IMR-90 (cell line): ENCODE measurements around the gene EEPD1. TPM values are rescaled to one million over a fixed set of nuclear protein-coding genes. Genes with fewer than 3 reads are reported as not detected.

ENCODE experiments used
- ATAC-seq: fragments of 200-7000 bp; cut with Tn5 transposase; 2 replicates; pipeline ENCODE4 v1.9.1; 2020; ENCODE audit warnings: low read depth, mild to moderate bottlenecking, moderate library complexity
- BruUV-seq: library from RNA; stranded (reverse); fragments of 400-500 nt; replicated peaks from 2 replicates; lab custom pipeline; 2021; lab: Mats Ljungman, UMichigan
- CTCF ChIA-PET: fragments of 300-600 bp; formaldehyde crosslinking; extraction: SDS; loops from one replicate; lab custom pipeline; 2021; ENCODE audit warnings: antibody characterized with exemption; lab: Yijun Ruan, JAX
- POLR2A ChIA-PET: fragments of 300-600 bp; sonication (Branson Sonifier 250); formaldehyde crosslinking; loops from one replicate; lab custom pipeline; 2022; ENCODE audit warnings: antibody characterized with exemption; ENCODE audit not compliant: unreplicated experiment; lab: Charles Lee
- DNase-seq: peaks from one replicate; pipeline ENCODE4 v3.0.0; 2013
- H2AFZ ChIP-seq: replicated peaks from 2 replicates; pipeline ENCODE3; 2013; ENCODE audit warnings: low read length, mild to moderate bottlenecking; ENCODE audit not compliant: poor library complexity
- H2AK5ac ChIP-seq: 2 replicates; pipeline ENCODE4 v1.6.1; 2013; ENCODE audit warnings: low read depth, low read length, inconsistent platforms
- H2AK9ac ChIP-seq: replicated peaks from 2 replicates; pipeline ENCODE3; 2013; ENCODE audit warnings: mild to moderate bottlenecking, low read depth, low read length, moderate library complexity; ENCODE audit not compliant: poor library complexity
- H2BK120ac ChIP-seq: 2 replicates; pipeline ENCODE4 v1.6.1; 2013; ENCODE audit warnings: low read depth, low read length, inconsistent platforms
- H2BK15ac ChIP-seq: 3 replicates; pipeline ENCODE4 v1.6.1; 2013; ENCODE audit warnings: low read depth, low read length, inconsistent platforms
- H2BK20ac ChIP-seq: 2 replicates; pipeline ENCODE4 v1.6.1; 2013; ENCODE audit warnings: low read depth, mild to moderate bottlenecking, inconsistent platforms, low read length, moderate library complexity
- H2BK5ac ChIP-seq: 2 replicates; pipeline ENCODE4 v1.6.1; 2013; ENCODE audit warnings: mild to moderate bottlenecking, low read depth, low read length, inconsistent platforms; ENCODE audit not compliant: poor library complexity, severe bottlenecking
- H3K14ac ChIP-seq: replicated peaks from 2 replicates; pipeline ENCODE4 v1.6.1; 2013; ENCODE audit warnings: low read depth, low read length, inconsistent platforms
- H3K18ac ChIP-seq: 2 replicates; pipeline ENCODE4 v1.6.1; 2013; ENCODE audit warnings: low read depth, low read length, control low read depth
- H3K23ac ChIP-seq: 2 replicates; pipeline ENCODE4 v1.6.1; 2013; ENCODE audit warnings: low read depth, low read length, inconsistent platforms
- H3K27ac ChIP-seq: 2 replicates; pipeline ENCODE4 v1.5.1; 2013; ENCODE audit warnings: mild to moderate bottlenecking, control low read depth, low read length; ENCODE audit not compliant: insufficient read depth
- H3K27me3 ChIP-seq: 2 replicates; pipeline ENCODE4 v1.6.1; 2013; ENCODE audit warnings: low read length; ENCODE audit not compliant: control insufficient read depth, insufficient read depth
- H3K36me3 ChIP-seq: 2 replicates; pipeline ENCODE4 v1.6.1; 2013; ENCODE audit warnings: low read length, mixed read lengths; ENCODE audit not compliant: control insufficient read depth, insufficient read depth
- H3K4ac ChIP-seq: 2 replicates; pipeline ENCODE4 v1.6.1; 2013; ENCODE audit warnings: low read depth, low read length, inconsistent platforms
- H3K4me1 ChIP-seq: 2 replicates; pipeline ENCODE4 v1.6.1; 2013; ENCODE audit warnings: low read length, mixed read lengths; ENCODE audit not compliant: control insufficient read depth, insufficient read depth
- H3K4me2 ChIP-seq: 2 replicates; pipeline ENCODE4 v1.6.1; 2013; ENCODE audit warnings: low read depth, mild to moderate bottlenecking, control low read depth, low read length, moderate library complexity
- H3K4me3 ChIP-seq: 2 replicates; pipeline ENCODE4 v1.5.1; 2013; ENCODE audit warnings: low read depth, mild to moderate bottlenecking, control low read depth, low read length, moderate library complexity; ENCODE audit not compliant: insufficient read depth
- H3K56ac ChIP-seq: 2 replicates; pipeline ENCODE4 v1.6.1; 2013; ENCODE audit warnings: low read length, inconsistent platforms; ENCODE audit not compliant: insufficient read depth; ENCODE audit errors: extremely low read depth
- H3K79me1 ChIP-seq, 2 experiments: 2 replicates each; pipeline ENCODE4 v1.6.1; 2013; ENCODE audit warnings: low read length in 2 of 2, inconsistent platforms in 1 of 2, low read depth in 1 of 2
- H3K9ac ChIP-seq: 2 replicates; pipeline ENCODE4 v1.6.1; 2013; ENCODE audit warnings: low read depth, low read length, control low read depth
- H3K9me1 ChIP-seq: 2 replicates; pipeline ENCODE4 v1.6.1; 2013; ENCODE audit warnings: low read length, inconsistent platforms; ENCODE audit not compliant: insufficient read depth
- H3K9me3 ChIP-seq: 2 replicates; pipeline ENCODE4 v1.6.1; 2013; ENCODE audit warnings: low read length; ENCODE audit not compliant: control insufficient read depth, insufficient read depth
- H4K20me1 ChIP-seq: 2 replicates; pipeline ENCODE4 v1.6.1; 2013; ENCODE audit warnings: low read length, inconsistent platforms; ENCODE audit not compliant: insufficient read depth
- H4K5ac ChIP-seq: 2 replicates; pipeline ENCODE4 v1.6.1; 2013; ENCODE audit warnings: mild to moderate bottlenecking, low read depth, low read length, control low read depth
- H4K8ac ChIP-seq, 2 experiments: 2 replicates each; pipeline ENCODE4 v1.6.1; 2013; ENCODE audit warnings: low read depth in 2 of 2, low read length in 2 of 2, control low read depth in 1 of 2, inconsistent platforms in 1 of 2
- H4K91ac ChIP-seq: 2 replicates; pipeline ENCODE4 v1.6.1; 2013; ENCODE audit warnings: low read depth, low read length, inconsistent platforms; ENCODE audit not compliant: insufficient read depth
- MAZ ChIP-seq: IDR thresholded peaks from 2 replicates; pipeline ENCODE4 v1.6.1; 2012; ENCODE audit warnings: low read depth, mild to moderate bottlenecking, low read length, improper control_type of control experiment, moderate library complexity, borderline replicate concordance
- SMC3 ChIP-seq: fragments of 150-350 bp; IDR thresholded peaks from 2 replicates; pipeline ENCODE4 v1.6.1; 2016; ENCODE audit warnings: low read depth, mild to moderate bottlenecking, antibody characterized with exemption, low read length, moderate library complexity
- dilution Hi-C: fragments of 300-500 bp; cut with HindIII; formaldehyde crosslinking; loops from one replicate; pipeline ENCODE4 v1.14.3; 2018; ENCODE audit warnings: low sequenced_read_pairs; ENCODE audit not compliant: unreplicated experiment
- in situ Hi-C: fragments of 300-500 bp; cut with MboI; formaldehyde crosslinking; loops from 3 replicates; pipeline ENCODE4 v1.14.3; 2019; ENCODE audit warnings: low sequenced_read_pairs, inconsistent platforms, mixed read lengths
- intact Hi-C: fragments of 100-400 bp; cut with micrococcal nuclease; formaldehyde crosslinking; loops from 2 replicates; pipeline ENCODE4 v1.10.0; 2022
- polyA plus RNA-seq, 3 experiments: library from polyadenylated mRNA; depleted of rRNA; stranded (reverse); fragments of >200 nt; gene quantifications; 2 replicates each; pipeline ENCODE4 v1.2.3, GENCODE V29; 2012; ENCODE audit warnings: low replicate concordance in 1 of 3
- total RNA-seq: library from RNA; depleted of rRNA; stranded (reverse); fragments of >200 nt; gene quantifications from 2 replicates; pipeline ENCODE4 v1.2.3, GENCODE V29; 2012
- TF ChIP-seq, protein P1 (sequence below): conservative IDR thresholded peaks from 2 replicates; pipeline ENCODE4 v1.5.1; 2012; ENCODE audit warnings: mild to moderate bottlenecking, low read depth, low read length, improper control_type of control experiment

Gene EEPD1
- total and polyA plus RNA-seq, 2 of the 4 experiments (the other 2 are of a cell fraction), result 7.3 to 15.2 TPM

DNA sequence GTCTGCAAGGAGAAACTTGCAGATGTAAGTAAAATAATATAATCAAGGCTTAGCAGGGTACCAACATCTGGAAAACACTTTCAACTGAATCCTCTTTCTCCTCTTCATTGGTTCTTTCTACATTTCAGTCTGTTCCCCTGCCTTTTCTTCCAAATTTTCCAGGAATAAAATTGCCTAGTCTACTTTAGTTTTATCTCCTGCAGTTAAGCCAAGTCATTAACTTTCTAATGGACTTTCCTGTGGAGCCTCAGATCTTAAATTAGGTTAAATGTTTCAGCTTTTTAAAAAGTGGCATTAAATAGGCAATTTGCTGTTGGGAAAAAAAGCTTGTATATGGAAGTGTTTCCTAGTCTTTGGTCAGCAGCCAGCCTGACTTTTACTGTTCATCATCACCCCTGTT lies 70.8 kb downstream of the EEPD1 start:
- Histone ChIP-seq H2AFZ (no peak overlapping the region), H3K79me1 (peaks cover 0 to 3% of the 10 kb centered on the region in 2 experiments; a peak in 2 of 4 replicates), H4K91ac (no peak overlapping the region), H3K9ac (no peak overlapping the region), H3K27me3 (no peaks in the 10 kb centered on the region), H2BK15ac (no peak overlapping the region), H3K9me1 (peaks cover 6% of the 10 kb centered on the region; the same call in 1 of the 2 replicates), H3K4me2 (no peak overlapping the region), H4K20me1 (no peaks in the 10 kb centered on the region), H2BK120ac (no peak overlapping the region), H3K36me3 (no peaks in the 10 kb centered on the region), H2AK5ac (no peak overlapping the region), H3K56ac (no peak overlapping the region), H3K27ac (no peak overlapping the region), H4K8ac (no peak overlapping the region), H3K23ac (no peak overlapping the region), H3K4me3 (no peak overlapping the region), H4K5ac (no peak overlapping the region), H3K4ac (no peak overlapping the region), H3K9me3 (no peaks in the 10 kb centered on the region), H3K4me1 (peaks cover 9% of the 10 kb centered on the region), H3K14ac (no peak overlapping the region), H3K18ac (0 out of 2 replicates have a peak overlapping the region, but pooled peaks have one; percentile 31), H2BK20ac (no peak overlapping the region), H2BK5ac (no peak overlapping the region), H2AK9ac (no peak overlapping the region)
- no peak for TF ChIP-seq SMC3
- no peak for TF ChIP-seq MAZ
- TF ChIP-seq, protein P1, sequence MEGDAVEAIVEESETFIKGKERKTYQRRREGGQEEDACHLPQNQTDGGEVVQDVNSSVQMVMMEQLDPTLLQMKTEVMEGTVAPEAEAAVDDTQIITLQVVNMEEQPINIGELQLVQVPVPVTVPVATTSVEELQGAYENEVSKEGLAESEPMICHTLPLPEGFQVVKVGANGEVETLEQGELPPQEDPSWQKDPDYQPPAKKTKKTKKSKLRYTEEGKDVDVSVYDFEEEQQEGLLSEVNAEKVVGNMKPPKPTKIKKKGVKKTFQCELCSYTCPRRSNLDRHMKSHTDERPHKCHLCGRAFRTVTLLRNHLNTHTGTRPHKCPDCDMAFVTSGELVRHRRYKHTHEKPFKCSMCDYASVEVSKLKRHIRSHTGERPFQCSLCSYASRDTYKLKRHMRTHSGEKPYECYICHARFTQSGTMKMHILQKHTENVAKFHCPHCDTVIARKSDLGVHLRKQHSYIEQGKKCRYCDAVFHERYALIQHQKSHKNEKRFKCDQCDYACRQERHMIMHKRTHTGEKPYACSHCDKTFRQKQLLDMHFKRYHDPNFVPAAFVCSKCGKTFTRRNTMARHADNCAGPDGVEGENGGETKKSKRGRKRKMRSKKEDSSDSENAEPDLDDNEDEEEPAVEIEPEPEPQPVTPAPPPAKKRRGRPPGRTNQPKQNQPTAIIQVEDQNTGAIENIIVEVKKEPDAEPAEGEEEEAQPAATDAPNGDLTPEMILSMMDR, result no peak
- dilution Hi-C loops, result no loop called here
- ATAC-seq (no peak), DNase-seq (no peak)
- intact Hi-C loops, result no loop called here
- CTCF ChIA-PET, result no interaction called here
- POLR2A ChIA-PET, result no interaction called here
- in situ Hi-C loops, result no loop called here
- BruUV-seq, result no TSS peak
